CD8-positive, alpha-beta memory T cell (primary cell): Measurements from ENCODE around the gene GSG1L2. TPM values are rescaled to one million over a fixed set of nuclear protein-coding genes. Genes with fewer than 3 reads are reported as not detected.

Experiments
- CTCF ChIA-PET: fragments of 350-600 bp; sonication (Branson Sonifier 250); formaldehyde crosslinking; loops from one replicate; lab custom pipeline; 2021; ENCODE audit warnings: antibody characterized with exemption; lab: Charles Lee
- POLR2A ChIA-PET: fragments of 350-600 bp; sonication (Branson Sonifier 250); formaldehyde crosslinking; loops from one replicate; lab custom pipeline; 2021; ENCODE audit warnings: antibody characterized with exemption; lab: Charles Lee
- DNase-seq, 5 donors: peaks; one replicate each; pipeline versions ENCODE4 v3.0.0 to v3.0.0-alpha.2; 2020 to 2022; ENCODE audit warnings: mixed read lengths in 1 of 5
- H3K27ac ChIP-seq: one replicate; pipeline ENCODE4 v1.7.0; 2013; ENCODE audit warnings: low read depth, mild to moderate bottlenecking, low read length, moderate library complexity
- H3K27me3 ChIP-seq: 2 replicates; pipeline ENCODE4 v1.7.0; 2013; ENCODE audit warnings: low read length, mild to moderate bottlenecking; ENCODE audit not compliant: insufficient read depth, poor library complexity, severe bottlenecking
- H3K36me3 ChIP-seq: 2 replicates; pipeline ENCODE4 v1.7.0; 2013; ENCODE audit warnings: mild to moderate bottlenecking, low read length, moderate library complexity; ENCODE audit not compliant: insufficient read depth
- H3K4me1 ChIP-seq: 2 replicates; pipeline ENCODE4 v1.7.0; 2013; ENCODE audit warnings: mild to moderate bottlenecking, low read length, moderate library complexity; ENCODE audit not compliant: insufficient read depth
- H3K4me3 ChIP-seq: 2 replicates; pipeline ENCODE4 v1.7.0; 2013; ENCODE audit warnings: mild to moderate bottlenecking, low read length
- H3K9me3 ChIP-seq: 2 replicates; pipeline ENCODE4 v1.7.0; 2013; ENCODE audit warnings: mild to moderate bottlenecking, low read length
- H3K27ac Mint-ChIP-seq, 8 donors: one replicate each; pipeline ENCODE4 v1.8.0; 2020 to 2021; ENCODE audit warnings: mixed read lengths in 8 of 8, mild to moderate bottlenecking in 6 of 8, inconsistent platforms in 3 of 8, moderate library complexity in 3 of 8
- H3K27me3 Mint-ChIP-seq, 2 donors: one replicate each; pipeline ENCODE4 v1.8.0; 2020 to 2021; ENCODE audit warnings: mixed read lengths in 2 of 2, mild to moderate bottlenecking in 1 of 2, moderate library complexity in 1 of 2
- H3K36me3 Mint-ChIP-seq, 3 donors: one replicate each; pipeline ENCODE4 v1.8.0; 2020 to 2021; ENCODE audit warnings: mixed read lengths in 3 of 3, inconsistent platforms in 1 of 3, mild to moderate bottlenecking in 1 of 3
- H3K4me1 Mint-ChIP-seq, 3 donors: one replicate each; pipeline ENCODE4 v1.8.0; 2020 to 2021; ENCODE audit warnings: mixed read lengths in 3 of 3, inconsistent platforms in 1 of 3, mild to moderate bottlenecking in 1 of 3
- H3K4me3 Mint-ChIP-seq, 7 donors: one replicate each; pipeline ENCODE4 v1.8.0; 2020 to 2021; ENCODE audit warnings: mixed read lengths in 7 of 7, mild to moderate bottlenecking in 6 of 7, moderate library complexity in 4 of 7, inconsistent platforms in 2 of 7
- H3K9me3 Mint-ChIP-seq, 5 donors: one replicate each; pipeline ENCODE4 v1.8.0; 2020 to 2022; ENCODE audit warnings: mixed read lengths in 5 of 5, mild to moderate bottlenecking in 3 of 5, moderate library complexity in 2 of 5, inconsistent platforms in 1 of 5
- polyA plus RNA-seq: library from polyadenylated mRNA; unstranded; fragments of 300-500 nt; fragmentation: Illumina TruSeq; gene quantifications from one replicate; pipeline ENCODE4 v1.2.3, GENCODE V29; 2021
- total RNA-seq, 2 experiments: library from RNA; stranded (reverse); gene quantifications; one replicate each; pipeline ENCODE4 v1.2.3, GENCODE V29; 2021

Gene GSG1L2
- total and polyA plus RNA-seq, 3 experiments from 2014 or later: not detected

- Histone ChIP-seq H3K36me3 (no peaks in the 10 kb centered on the region), H3K9me3 (no peaks in the 10 kb centered on the region), H3K27ac (no peak overlapping the region), H3K4me3 (no peak overlapping the region), H3K27me3 (no peaks in the 10 kb centered on the region), H3K4me1 (no peaks in the 10 kb centered on the region)
- H3K36me3 Mint-ChIP-seq: no peaks in the 10 kb centered on the region
- ChIA-PET POLR2A (no interaction called here), CTCF (no interaction called here)
- peaks cover 7 to 12% of the 10 kb centered on the region in 2 donors for H3K27me3 Mint-ChIP-seq
- DNase-seq: no peak
- no peak overlapping the region for H3K4me3 Mint-ChIP-seq
- no peak overlapping the region for H3K27ac Mint-ChIP-seq
- peaks cover 0 to 2% (median 0%) of the 10 kb centered on the region in 5 donors for H3K9me3 Mint-ChIP-seq
- no peaks in the 10 kb centered on the region for H3K4me1 Mint-ChIP-seq
Measured at GRCh38 chr17:9811086-9811485, 10.8 kb downstream of the GSG1L2 start.

GRCh38 chr17:9810100-9810949 lies 11.6 kb downstream of the GSG1L2 start:
- Mint-ChIP-seq H3K9me3 (peaks cover 0 to 2% (median 0%) of the 10 kb centered on the region in 5 donors), H3K4me3 (no peak overlapping the region), H3K4me1 (no peaks in the 10 kb centered on the region), H3K27ac (no peak overlapping the region), H3K27me3 (peaks cover 7 to 12% of the 10 kb centered on the region in 2 donors), H3K36me3 (no peaks in the 10 kb centered on the region)
- no peaks in the 10 kb centered on the region for H3K9me3 ChIP-seq
- no peak overlapping the region for H3K27ac ChIP-seq
- ChIA-PET CTCF (no interaction called here), POLR2A (no interaction called here)
- no peak overlapping the region for H3K4me3 ChIP-seq
- DNase-seq: no peak
- H3K36me3 ChIP-seq: no peaks in the 10 kb centered on the region
- no peaks in the 10 kb centered on the region for H3K4me1 ChIP-seq
- H3K27me3 ChIP-seq: no peaks in the 10 kb centered on the region

- Mint-ChIP-seq H3K27me3 (peaks cover 7 to 12% of the 10 kb centered on the region in 2 donors), H3K9me3 (peaks cover 0 to 4% (median 0%) of the 10 kb centered on the region in 5 donors), H3K27ac (no peak overlapping the region), H3K36me3 (no peaks in the 10 kb centered on the region), H3K4me3 (no peak overlapping the region), H3K4me1 (no peaks in the 10 kb centered on the region)
- H3K27ac ChIP-seq: no peak overlapping the region
- H3K27me3 ChIP-seq: no peaks in the 10 kb centered on the region
- H3K36me3 ChIP-seq: no peaks in the 10 kb centered on the region
- DNase-seq: no peak
- ChIA-PET POLR2A (no interaction called here), CTCF (no interaction called here)
- H3K4me3 ChIP-seq: no peak overlapping the region
- no peaks in the 10 kb centered on the region for H3K4me1 ChIP-seq
- H3K9me3 ChIP-seq: no peaks in the 10 kb centered on the region
Measured at GRCh38 chr17:9809409-9809808, 12.5 kb downstream of the GSG1L2 start.

GRCh38 chr17:9806699-9807098 lies 15.2 kb downstream of the GSG1L2 start:
- Mint-ChIP-seq H3K9me3 (peaks cover 0 to 4% (median 0%) of the 10 kb centered on the region in 5 donors), H3K4me3 (no peak overlapping the region), H3K27ac (no peak overlapping the region), H3K4me1 (no peaks in the 10 kb centered on the region), H3K27me3 (peaks cover 8 to 18% of the 10 kb centered on the region in 2 donors), H3K36me3 (no peaks in the 10 kb centered on the region)
- ChIA-PET CTCF (no interaction called here), POLR2A (no interaction called here)
- Histone ChIP-seq H3K27ac (no peak overlapping the region), H3K36me3 (no peaks in the 10 kb centered on the region), H3K27me3 (no peaks in the 10 kb centered on the region), H3K9me3 (no peaks in the 10 kb centered on the region), H3K4me1 (no peaks in the 10 kb centered on the region), H3K4me3 (no peak overlapping the region)
- DNase-seq: no peak

DNA sequence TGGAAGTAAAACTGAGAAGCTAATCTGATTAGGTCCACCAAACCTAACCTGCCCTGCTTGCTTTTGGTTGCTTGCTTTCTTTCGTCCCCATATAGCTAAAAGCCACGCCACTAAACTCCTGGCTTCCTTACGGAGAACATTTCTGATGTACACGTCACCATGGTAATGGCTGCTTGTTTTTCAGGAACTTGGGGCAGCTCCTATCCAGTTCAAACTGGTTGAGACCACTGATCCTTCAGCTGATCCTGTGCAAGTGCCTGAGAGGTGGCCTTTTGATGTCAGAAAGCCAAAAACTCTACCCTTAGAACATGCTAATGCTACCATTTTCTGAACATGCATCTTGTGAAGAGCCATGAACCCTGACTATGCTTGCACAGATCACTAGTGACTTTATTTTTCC lies 16.1 kb downstream of the GSG1L2 start:
- peaks cover 0 to 2% (median 0%) of the 10 kb centered on the region in 5 donors for H3K9me3 Mint-ChIP-seq
- POLR2A ChIA-PET: no interaction called here

GRCh38 chr17:9802697-9803096 lies 19.2 kb downstream of the GSG1L2 start:
- peaks cover 3 to 27% of the 10 kb centered on the region in 2 donors for H3K27me3 Mint-ChIP-seq
- peaks cover 0 to 4% (median 0%) of the 10 kb centered on the region in 5 donors for H3K9me3 Mint-ChIP-seq
- no peak for DNase-seq

More for the DNA sequence above, 16.1 kb downstream of the GSG1L2 start:
- Mint-ChIP-seq H3K4me1 (no peaks in the 10 kb centered on the region), H3K36me3 (no peaks in the 10 kb centered on the region), H3K27ac (no peak overlapping the region), H3K27me3 (peaks cover 3 to 17% of the 10 kb centered on the region in 2 donors), H3K4me3 (no peak overlapping the region)
- Histone ChIP-seq H3K4me1 (no peaks in the 10 kb centered on the region), H3K9me3 (no peaks in the 10 kb centered on the region), H3K36me3 (no peaks in the 10 kb centered on the region), H3K4me3 (no peak overlapping the region), H3K27ac (no peak overlapping the region), H3K27me3 (no peaks in the 10 kb centered on the region)
- CTCF ChIA-PET: no interaction called here
- DNase-seq: no peak

GRCh38 chr17:9802294-9802693 lies 19.6 kb downstream of the GSG1L2 start:
- H3K9me3 Mint-ChIP-seq: peaks cover 0 to 4% (median 0%) of the 10 kb centered on the region in 5 donors
- no peak overlapping the region for H3K4me3 Mint-ChIP-seq
- peaks cover 7 to 27% of the 10 kb centered on the region in 2 donors for H3K27me3 Mint-ChIP-seq
- Histone ChIP-seq H3K4me1 (no peaks in the 10 kb centered on the region), H3K27ac (no peak overlapping the region), H3K27me3 (no peaks in the 10 kb centered on the region), H3K4me3 (no peak overlapping the region), H3K36me3 (no peaks in the 10 kb centered on the region), H3K9me3 (no peaks in the 10 kb centered on the region)
- H3K4me1 Mint-ChIP-seq: no peaks in the 10 kb centered on the region
- no peak for DNase-seq
- ChIA-PET POLR2A (no interaction called here), CTCF (no interaction called here)
- H3K27ac Mint-ChIP-seq: no peak overlapping the region
- no peaks in the 10 kb centered on the region for H3K36me3 Mint-ChIP-seq

More at GRCh38 chr17:9802697-9803096, 19.2 kb downstream of the GSG1L2 start:
- Histone ChIP-seq H3K27ac (no peak overlapping the region), H3K4me1 (no peaks in the 10 kb centered on the region), H3K27me3 (no peaks in the 10 kb centered on the region), H3K36me3 (no peaks in the 10 kb centered on the region), H3K9me3 (no peaks in the 10 kb centered on the region), H3K4me3 (no peak overlapping the region)
- Mint-ChIP-seq H3K4me3 (no peak overlapping the region), H3K27ac (no peak overlapping the region), H3K36me3 (no peaks in the 10 kb centered on the region), H3K4me1 (no peaks in the 10 kb centered on the region)
- CTCF ChIA-PET: no interaction called here
- POLR2A ChIA-PET: no interaction called here

DNA sequence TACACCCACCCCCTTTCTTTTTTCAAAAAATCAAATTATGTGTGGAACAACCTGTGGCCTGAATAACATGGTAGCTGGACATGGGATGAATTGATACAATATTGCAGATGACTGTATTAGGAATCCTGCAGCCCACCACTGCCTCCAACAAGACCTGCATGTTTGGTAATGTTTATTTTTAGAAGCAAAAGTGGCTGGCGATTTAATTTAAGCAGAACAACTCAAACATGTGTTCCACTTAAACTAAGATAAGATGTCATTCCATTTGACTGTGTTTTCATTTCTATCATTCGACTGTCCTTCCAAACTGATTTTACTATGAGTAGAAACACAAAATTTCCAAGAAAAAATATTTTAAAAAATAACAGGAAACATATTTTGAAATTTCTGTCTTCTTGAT lies 20.4 kb downstream of the GSG1L2 start:
- Mint-ChIP-seq H3K4me3 (no peak overlapping the region), H3K27me3 (peaks cover 8 to 29% of the 10 kb centered on the region in 2 donors), H3K4me1 (no peaks in the 10 kb centered on the region), H3K36me3 (no peaks in the 10 kb centered on the region), H3K9me3 (peaks cover 0 to 4% (median 0%) of the 10 kb centered on the region in 5 donors), H3K27ac (no peak overlapping the region)
- H3K4me1 ChIP-seq: no peaks in the 10 kb centered on the region
- POLR2A ChIA-PET: no interaction called here
- H3K4me3 ChIP-seq: no peak overlapping the region
- no peaks in the 10 kb centered on the region for H3K36me3 ChIP-seq
- H3K27me3 ChIP-seq: no peaks in the 10 kb centered on the region
- no peak overlapping the region for H3K27ac ChIP-seq
- CTCF ChIA-PET: no interaction called here
- no peak for DNase-seq
- no peaks in the 10 kb centered on the region for H3K9me3 ChIP-seq
